22Rv1 (cell line): ENCODE data around the gene IFNGR2.

ENCODE experiments used
- CTCF ChIP-seq: fragments of 450-650 bp; IDR thresholded peaks from 2 replicates; pipeline ENCODE4 v1.5.1; 2017; ENCODE audit warnings: mild to moderate bottlenecking
- ZFX ChIP-seq: fragments of 450-650 bp; IDR thresholded peaks from 2 replicates; pipeline ENCODE4 v1.6.1; 2017; ENCODE audit warnings: antibody characterized with exemption, borderline replicate concordance

- TF ChIP-seq CTCF, result no peak
- no peak for TF ChIP-seq ZFX
Observed at GRCh38 chr21:33360281-33360680, 42.9 kb upstream of the IFNGR2 start.
